Medulla oblongata (tissue), 1 donor: ENCODE data around the gene PSAPL1.
A peak's percentile ranks its signal among the peaks of the same experiment; 100 is the strongest.

Experiments used
- DNase-seq: peaks from one replicate; pipeline ENCODE4 v3.0.0-alpha.2; 2015; ENCODE audit errors: extremely low spot score

PSAPL1 gene

DNA sequence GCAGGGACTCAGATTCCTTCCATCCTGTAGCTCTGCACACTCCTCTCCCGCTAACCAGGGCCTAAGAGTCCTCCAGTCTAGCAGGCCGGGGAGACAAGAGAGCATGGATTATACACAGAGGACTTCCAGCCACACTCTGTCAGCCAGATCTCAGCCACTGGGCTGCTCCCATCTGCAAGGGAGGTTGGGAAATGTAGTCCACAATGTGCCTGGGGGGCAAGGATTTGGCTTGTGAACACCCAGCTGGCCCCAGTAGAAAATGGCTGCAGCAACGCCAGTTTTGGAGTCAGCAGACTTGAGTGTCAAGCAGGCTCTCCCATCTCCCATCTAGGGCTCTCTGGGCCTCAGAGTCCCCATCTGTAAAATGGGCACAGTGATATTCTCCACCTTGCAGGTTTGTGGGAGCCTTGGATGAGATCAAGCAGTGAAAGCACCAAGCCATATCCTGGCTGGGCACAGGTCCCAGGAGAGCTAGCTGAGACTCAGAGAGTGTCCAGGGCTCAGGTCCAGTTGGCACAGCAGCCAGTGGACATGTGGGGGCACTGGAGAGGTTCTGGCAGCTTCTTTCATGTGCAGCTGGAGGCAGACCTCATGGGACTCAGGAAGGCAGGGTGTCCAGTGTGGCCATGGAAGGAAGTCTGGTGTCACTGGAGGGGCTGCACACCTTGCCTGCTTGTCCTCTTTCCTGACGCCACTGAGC, 14.6 kb downstream of the PSAPL1 start:
- DNase-seq: peak; percentile 17

DNA sequence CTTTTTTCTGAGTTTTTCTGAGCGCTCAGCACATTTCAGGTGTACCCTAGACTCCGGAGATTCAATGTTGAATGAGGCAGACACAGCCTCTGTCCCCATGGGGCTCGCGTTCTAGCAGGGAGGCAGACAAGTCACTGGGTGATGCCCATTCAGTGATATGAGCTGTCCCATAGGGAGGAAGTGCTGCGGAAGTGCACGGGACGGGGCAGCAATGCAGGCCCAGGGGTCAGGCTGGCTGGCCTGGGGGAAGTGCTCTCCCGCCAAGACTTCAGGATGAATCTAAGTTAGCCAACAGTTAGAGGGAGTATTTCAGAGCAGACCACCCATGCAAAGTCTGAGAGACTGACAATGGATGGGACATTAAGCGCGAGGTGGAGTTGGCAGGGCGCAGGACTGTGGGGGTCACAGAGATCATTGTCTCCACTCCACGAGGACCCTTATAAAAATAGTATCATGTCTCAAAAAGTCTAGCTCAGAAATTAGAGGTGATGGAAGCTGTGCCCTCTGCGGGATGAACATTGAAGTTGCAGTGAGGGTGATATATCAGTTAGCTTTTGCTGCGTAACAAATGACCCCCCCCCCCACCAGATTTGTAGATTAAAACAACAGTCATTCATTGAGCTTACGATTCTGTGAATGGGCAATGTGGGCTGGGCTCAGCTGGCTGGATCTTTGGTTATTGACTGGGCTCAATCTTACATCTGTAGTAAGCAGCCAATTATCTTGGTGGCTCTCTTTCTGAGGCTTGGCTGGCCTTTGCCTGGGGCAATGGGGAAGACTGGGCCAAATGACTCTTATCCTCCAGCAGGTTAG, 16.4 kb downstream of the PSAPL1 start:
- no peak for DNase-seq

DNA sequence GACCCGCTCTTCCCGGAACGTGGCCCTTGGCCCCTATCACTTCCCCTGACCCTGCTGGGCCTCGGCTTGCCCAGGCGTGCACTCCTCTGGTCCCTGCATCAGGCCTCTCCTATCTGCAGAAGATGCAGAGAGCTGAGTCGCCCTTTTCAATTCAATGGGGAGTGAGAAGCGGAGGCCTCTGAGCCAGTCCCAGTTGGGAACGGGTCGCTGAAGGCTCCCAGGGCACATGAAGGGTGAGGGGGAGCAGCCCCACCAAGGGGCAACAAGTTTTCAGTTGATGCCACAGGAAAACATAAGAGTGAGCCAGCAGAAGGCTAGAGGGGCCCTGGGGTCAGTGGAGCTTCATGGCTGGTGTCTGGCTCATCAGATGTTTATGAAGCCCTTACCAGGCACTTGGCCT, 17.1 kb downstream of the PSAPL1 start:
- no peak for DNase-seq

DNA sequence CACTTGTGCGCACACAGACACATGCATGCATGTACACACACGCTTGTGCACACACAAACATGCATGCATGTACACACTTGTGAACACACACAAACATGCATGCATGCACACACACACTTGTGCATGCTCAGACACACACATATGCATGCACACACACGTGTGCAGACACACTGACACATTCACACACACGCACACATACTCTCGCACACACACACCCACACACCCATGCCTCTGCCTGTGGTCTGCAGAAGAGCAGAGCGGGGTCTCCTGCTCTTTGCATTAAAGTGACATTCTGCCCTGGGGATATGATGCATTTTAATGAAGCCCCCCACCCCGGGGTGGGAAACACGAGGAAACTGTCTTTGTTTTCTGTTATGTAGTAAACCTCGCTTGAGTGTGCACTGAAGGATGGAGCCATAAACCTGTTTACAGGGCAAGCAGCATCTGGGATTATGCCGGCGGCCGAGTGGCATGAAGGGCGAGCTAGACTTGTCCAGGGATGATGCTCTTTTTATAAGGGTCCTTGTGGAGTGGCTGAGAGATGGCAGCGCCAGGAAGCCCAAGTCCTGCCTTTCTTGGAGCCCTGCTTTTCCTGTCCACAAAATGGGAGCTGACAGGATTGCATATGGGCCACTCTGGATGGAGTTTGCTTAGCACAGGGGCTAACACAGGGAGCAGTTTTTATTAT, 17.8 kb downstream of the PSAPL1 start:
- no peak for DNase-seq

DNA sequence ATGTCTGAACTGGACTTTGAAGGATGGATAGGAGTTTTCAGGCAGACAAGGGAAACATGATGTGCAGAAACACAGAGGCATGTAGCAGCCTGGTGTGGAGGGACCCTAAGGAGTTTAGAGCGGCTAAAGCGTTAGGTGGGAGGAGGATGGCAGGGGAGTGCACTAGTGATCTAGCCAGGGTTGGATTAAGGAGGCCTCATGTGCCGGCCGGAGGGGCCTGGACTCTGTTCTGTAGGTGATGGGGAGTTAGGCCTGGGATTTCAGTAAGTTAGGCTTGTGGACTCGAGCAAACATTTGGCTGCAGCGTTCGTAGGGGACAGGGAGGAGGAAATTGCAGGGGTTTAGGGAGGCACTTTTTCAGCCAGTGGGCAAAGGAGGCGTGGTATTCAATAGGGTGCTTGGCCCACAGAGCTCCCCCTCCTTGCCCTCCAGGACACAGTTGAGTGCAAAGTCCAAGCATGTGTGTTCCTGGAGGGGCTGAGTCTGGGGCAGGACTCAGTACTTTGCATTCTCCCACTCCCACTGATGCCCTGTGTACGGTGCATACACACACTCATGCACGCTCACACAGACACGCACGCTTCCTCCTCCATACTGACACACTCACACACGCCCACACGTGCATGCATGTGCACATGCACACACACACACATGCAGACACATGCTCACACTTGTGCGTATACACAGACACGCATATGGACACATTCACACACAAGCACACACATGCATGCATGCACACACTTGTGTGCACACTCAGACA, 18.6 kb downstream of the PSAPL1 start:
- DNase-seq: no peak

GRCh38 chr4:7414736-7415510, 19.8 kb downstream of the PSAPL1 start:
- no peak for DNase-seq

DNA sequence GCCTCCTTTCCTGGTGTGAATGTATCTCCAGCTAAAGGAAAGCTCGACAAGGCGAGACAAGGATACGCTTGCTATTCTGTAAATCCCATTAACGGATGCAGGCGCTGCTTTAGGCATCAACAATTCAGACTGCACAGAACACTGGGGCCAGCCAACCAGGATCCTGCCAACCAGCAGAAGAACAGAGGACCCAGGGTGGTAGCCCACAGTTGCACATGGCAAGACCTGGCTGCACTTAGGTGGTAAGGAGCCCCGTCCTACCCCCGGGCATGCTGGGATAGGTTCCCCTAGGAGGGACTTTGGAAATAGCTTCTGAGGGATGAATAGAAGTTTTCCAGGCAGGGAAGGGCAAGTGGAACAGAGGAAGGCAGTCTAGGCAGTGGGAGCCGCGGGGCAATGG, 20.7 kb downstream of the PSAPL1 start:
- no peak for DNase-seq

GRCh38 chr4:7412554-7412912, 22.2 kb downstream of the PSAPL1 start:
- no peak for DNase-seq

- DNase-seq: no peak
These were observed 22.7 kb downstream of the PSAPL1 start for GRCh38 chr4:7411896-7412553.

- DNase-seq: no peak
These were observed 23.2 kb downstream of the PSAPL1 start for GRCh38 chr4:7411491-7411890.

- no peak for DNase-seq
These were observed 24.3 kb downstream of the PSAPL1 start for GRCh38 chr4:7410446-7410845.

- DNase-seq: no peak
These were observed 26.6 kb downstream of the PSAPL1 start for GRCh38 chr4:7408166-7408565.

- DNase-seq: no peak
These were observed 31.7 kb downstream of the PSAPL1 start for GRCh38 chr4:7403001-7403400.

GRCh38 chr4:7402526-7402925, 32.2 kb downstream of the PSAPL1 start:
- DNase-seq: no peak

DNA sequence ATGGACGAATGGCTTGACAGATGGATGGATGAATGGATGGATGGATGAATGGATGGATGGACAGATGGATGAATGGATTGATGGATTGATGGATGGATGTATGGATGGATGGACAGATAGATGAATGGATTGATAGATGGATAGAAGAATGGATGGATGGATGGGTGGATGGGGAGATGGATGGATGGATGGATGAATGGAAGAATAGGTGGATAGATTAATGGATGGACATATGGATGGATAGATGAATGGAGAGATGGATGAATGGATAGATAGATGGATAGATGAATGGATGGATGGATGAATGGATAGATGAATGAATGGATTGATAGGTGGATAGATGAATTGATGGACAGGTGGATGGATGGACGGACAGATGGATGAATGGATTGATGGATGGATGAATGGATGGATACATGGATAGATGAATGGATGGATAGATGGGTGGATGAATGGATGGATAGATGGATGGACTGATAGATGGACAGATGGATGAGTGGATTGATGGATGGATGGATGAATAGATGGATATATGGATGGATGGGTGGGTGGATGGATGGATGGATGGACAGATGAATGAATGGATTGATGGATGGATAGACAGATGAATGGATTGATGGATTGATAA, 33.9 kb downstream of the PSAPL1 start:
- DNase-seq: no peak

DNA sequence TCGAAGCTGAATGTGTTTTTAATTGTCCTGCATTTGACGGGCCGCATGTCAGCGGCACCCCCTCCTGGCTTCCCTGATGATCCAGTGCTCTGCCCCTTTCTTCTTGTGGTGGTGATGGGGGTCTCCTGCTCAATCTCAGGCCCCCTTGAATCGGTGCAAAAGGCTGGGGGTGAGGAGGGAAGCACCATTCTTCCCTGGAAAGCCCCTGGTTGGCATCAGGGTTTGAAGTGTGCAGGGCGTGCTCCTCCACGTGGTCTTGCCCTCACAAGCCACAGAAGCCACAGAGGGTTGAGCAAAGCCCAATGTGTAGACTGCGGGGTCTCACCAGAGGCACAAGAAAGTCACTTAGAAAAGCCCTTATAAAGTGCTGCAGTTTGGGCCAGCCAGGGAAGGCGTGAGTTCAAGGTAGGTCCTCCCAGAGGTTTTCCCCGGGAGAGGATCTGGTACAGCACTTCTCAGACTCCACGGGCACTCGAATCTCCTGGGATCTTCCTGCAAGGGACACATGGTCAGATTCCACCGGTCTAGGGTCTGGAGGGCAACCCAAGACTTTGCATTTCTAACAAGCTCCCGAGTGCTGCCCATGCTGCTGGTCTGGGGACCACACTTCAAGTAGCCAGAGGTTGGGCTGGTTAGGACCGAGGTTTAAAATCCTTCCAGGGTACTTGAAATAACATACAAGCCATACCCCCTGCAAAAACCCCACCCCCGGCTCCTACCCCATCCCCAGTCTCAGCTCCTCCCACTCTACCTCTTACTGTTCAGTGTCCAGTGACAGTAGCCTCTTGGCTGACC, 35.1 kb downstream of the PSAPL1 start:
- DNase-seq: no peak

DNA sequence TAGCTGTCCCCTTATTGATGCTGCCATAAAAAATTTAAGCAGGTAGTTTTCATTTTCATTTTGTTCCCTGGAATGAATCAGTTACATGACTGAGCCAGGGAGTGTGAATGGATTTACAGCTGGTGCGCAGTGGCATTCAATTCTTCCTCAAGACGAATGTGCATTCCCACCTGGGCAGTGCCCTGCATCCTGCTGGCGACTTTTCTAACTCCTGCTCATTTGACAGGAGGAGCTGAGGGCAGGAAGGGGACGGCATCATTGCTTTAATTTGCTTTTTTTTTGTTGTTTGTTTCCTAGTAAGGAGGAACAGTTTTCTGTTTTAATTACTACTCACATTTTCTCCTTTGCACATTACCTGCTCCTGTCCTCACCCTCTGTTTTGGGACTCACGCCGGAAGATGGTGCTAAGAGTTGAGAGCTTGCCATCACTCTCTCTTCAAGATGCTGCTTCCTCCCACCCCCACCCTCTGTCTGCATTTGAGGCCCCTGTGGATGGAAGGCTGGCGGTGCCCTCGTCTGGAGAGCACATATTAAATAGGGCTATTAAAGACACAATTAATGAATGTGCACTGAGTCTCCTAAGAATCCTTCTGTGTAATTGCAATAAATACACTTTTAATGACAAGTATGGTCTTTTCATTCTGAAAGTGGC, 35.8 kb downstream of the PSAPL1 start:
- no peak for DNase-seq

DNA sequence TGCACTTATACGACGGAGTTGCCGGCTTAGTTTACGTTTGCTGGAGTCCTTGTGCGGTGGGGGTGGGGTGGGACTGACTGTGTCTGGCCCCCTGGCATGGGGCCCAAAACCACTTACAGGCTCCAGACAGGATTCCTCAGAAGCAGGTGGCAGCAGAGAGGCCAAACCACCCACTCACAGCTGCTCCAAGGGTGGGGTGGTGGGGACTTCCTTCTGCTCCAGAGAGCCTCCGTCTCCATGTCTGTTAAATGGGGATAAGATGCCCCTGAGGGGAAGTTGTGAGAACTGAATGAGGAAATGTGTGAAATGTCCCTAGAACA, 36.7 kb downstream of the PSAPL1 start:
- no peak for DNase-seq
